ENCODE results near the gene C12orf76. TPM values are rescaled to one million over a fixed set of nuclear protein-coding genes. Genes with fewer than 3 reads are reported as not detected.
"Not testable (repeated sequence)": the region's sequence is repeated elsewhere in the genome, so short reads cannot be mapped to it uniquely, and the experiment has no call there.

C12orf76 gene
- total RNA-seq, 4 donors from 2014 or later, result 9.4 to 21.5 (median 11.4) TPM

- Histone ChIP-seq H3K9me3 (no peaks in the 10 kb centered on the region), H3K36me3 (no peaks in the 10 kb centered on the region), H3K4me1 (no peaks in the 10 kb centered on the region), H3K4me3 (no peak overlapping the region), H3K27me3 (no peaks in the 10 kb centered on the region), H3K27ac (no peak overlapping the region)
- WGBS, 2 donors (ENCODE audit: low coverage in 1 of 2), result 92 to 100% methylated on average over 1 to 2 of the region's 2 CpGs
- TF ChIP-seq CTCF (IDR thresholded peaks at IDR 0.05) (no peak), EP300 (IDR thresholded peaks at IDR 0.05) (no peak), POLR2AphosphoS5 (IDR thresholded peaks at IDR 0.05) (no peak), POLR2A (IDR thresholded peaks at IDR 0.05) (no peak)
- ATAC-seq, result no peak
Measured at GRCh38 chr12:110065540-110065939, 17.2 kb upstream of the C12orf76 start.

GRCh38 chr12:110062241-110062640 lies 13.9 kb upstream of the C12orf76 start:
- ATAC-seq, result no peak
- Histone ChIP-seq H3K4me3 (no peak overlapping the region), H3K27me3 (no peaks in the 10 kb centered on the region), H3K27ac (no peak overlapping the region), H3K4me1 (no peaks in the 10 kb centered on the region), H3K36me3 (no peaks in the 10 kb centered on the region), H3K9me3 (no peaks in the 10 kb centered on the region)
- TF ChIP-seq POLR2AphosphoS5 (IDR thresholded peaks at IDR 0.05) (no peak), CTCF (IDR thresholded peaks at IDR 0.05) (no peak), POLR2A (IDR thresholded peaks at IDR 0.05) (no peak), EP300 (IDR thresholded peaks at IDR 0.05) (no peak)
- 67 to 100% methylated on average over 1 to 2 of the region's 2 CpGs for WGBS, 2 donors (ENCODE audit: low coverage in 1 of 2)

- H3K9me3 ChIP-seq, result no peaks in the 10 kb centered on the region
- no peak overlapping the region for H3K4me3 ChIP-seq
- no peak overlapping the region for H3K27ac ChIP-seq
- H3K27me3 ChIP-seq, result no peaks in the 10 kb centered on the region
- ATAC-seq, result no peak
- TF ChIP-seq POLR2AphosphoS5 (IDR thresholded peaks at IDR 0.05), result no peak
- no peak for TF ChIP-seq EP300 (IDR thresholded peaks at IDR 0.05)
- no peak for TF ChIP-seq CTCF (IDR thresholded peaks at IDR 0.05)
- no peak for TF ChIP-seq POLR2A (IDR thresholded peaks at IDR 0.05)
- 90 to 100% methylated on average over 2 of the region's 2 CpGs for WGBS, 2 donors (ENCODE audit: low coverage in 1 of 2)
- no peaks in the 10 kb centered on the region for H3K36me3 ChIP-seq
- no peaks in the 10 kb centered on the region for H3K4me1 ChIP-seq
Measured at GRCh38 chr12:110059651-110060000, 11.3 kb upstream of the C12orf76 start.

- H3K36me3 ChIP-seq, result no peaks in the 10 kb centered on the region
- no peaks in the 10 kb centered on the region for H3K9me3 ChIP-seq
- ATAC-seq, result no peak
- H3K4me3 ChIP-seq, result no peak overlapping the region
- no peak overlapping the region for H3K27ac ChIP-seq
- no peak for TF ChIP-seq EP300 (IDR thresholded peaks at IDR 0.05)
- TF ChIP-seq POLR2A (IDR thresholded peaks at IDR 0.05), result no peak
- no peak for TF ChIP-seq POLR2AphosphoS5 (IDR thresholded peaks at IDR 0.05)
- TF ChIP-seq CTCF (IDR thresholded peaks at IDR 0.05), result no peak
- H3K27me3 ChIP-seq, result no peaks in the 10 kb centered on the region
- WGBS, 2 donors (ENCODE audit: low coverage in 1 of 2), result 88% methylated on average over 6 to 9 of the region's 9 CpGs
- H3K4me1 ChIP-seq, result no peaks in the 10 kb centered on the region
Measured at GRCh38 chr12:110058875-110059615, 10.7 kb upstream of the C12orf76 start.

GRCh38 chr12:110056643-110057042 lies 8.3 kb upstream of the C12orf76 start:
- not testable (repeated sequence) for H3K4me1 ChIP-seq, H3K4me3 ChIP-seq, H3K36me3 ChIP-seq, H3K27me3 ChIP-seq, H3K27ac ChIP-seq, ATAC-seq, H3K9me3 ChIP-seq
- WGBS, 2 donors (ENCODE audit: low coverage in 1 of 2), result 69 to 93% methylated on average over 3 of the region's 3 CpGs

- WGBS, 2 donors (ENCODE audit: low coverage in 1 of 2), result 52 to 62% methylated on average over 5 to 9 of the region's 11 CpGs
- not testable (repeated sequence) for H3K36me3 ChIP-seq, H3K27me3 ChIP-seq, H3K4me3 ChIP-seq, H3K4me1 ChIP-seq, H3K27ac ChIP-seq, H3K9me3 ChIP-seq, ATAC-seq
Measured at GRCh38 chr12:110055375-110056352, 7.3 kb upstream of the C12orf76 start.
